ENCODE measurements around the gene GUCA1C. TPM values are rescaled to one million over a fixed set of nuclear protein-coding genes. Genes with fewer than 3 reads are reported as not detected.

The GUCA1C gene
- total and polyA plus RNA-seq, 2 of the 8 experiments (the other 6 are each of a cell fraction or from before 2014, with no cell fraction given): not detected

GRCh38 chr3:108936924-108937689 is 16.6 kb downstream of the GUCA1C start:
- Histone ChIP-seq H3K4ac (replicated peaks; ENCODE audit: insufficient read length, low read depth, low read length) (no peak overlapping the region), H3K4me2 (ENCODE audit: insufficient read depth in 1 of 2, low read depth in 2 of 2, low read length in 2 of 2) (no peak overlapping the region), H3K14ac (ENCODE audit: insufficient read length) (no peak overlapping the region), H3K9ac (replicated peaks in 1 of 4; ENCODE audit: extremely low read depth in 1 of 4, low read depth in 3 of 4, low read length in 3 of 4) (no peak overlapping the region), H3K4me3 (ENCODE audit: extremely low read depth in 1 of 4, insufficient read depth in 2 of 4, low read depth in 3 of 4, low read length in 4 of 4) (no peak overlapping the region), H3K36me3 (ENCODE audit: control insufficient read depth in 2 of 4, insufficient read depth in 4 of 4, low read length in 3 of 4) (no peaks in the 10 kb centered on the region), H2BK5ac (ENCODE audit: low read depth, low read length) (no peak overlapping the region), H4K91ac (replicated peaks; ENCODE audit: insufficient read length, low read length) (no peak overlapping the region), H2BK120ac (replicated peaks; ENCODE audit: low read depth, low read length) (no peak overlapping the region), H4K8ac (ENCODE audit: extremely low read depth, insufficient read depth, low read length) (no peak overlapping the region), H3K27ac (ENCODE audit: low read depth, low read length) (no peak overlapping the region), H2BK12ac (ENCODE audit: low read depth, low read length) (no peak overlapping the region), H3K9me3 (ENCODE audit: insufficient read depth in 2 of 2, low read depth in 1 of 2, low read length in 1 of 2) (no peaks in the 10 kb centered on the region), H2BK20ac (ENCODE audit: low read length) (no peak overlapping the region), H3K79me1 (ENCODE audit: low read depth, low read length) (no peaks in the 10 kb centered on the region), H2BK15ac (ENCODE audit: low read length) (no peak overlapping the region), H3K4me1 (replicated peaks in 1 of 4; ENCODE audit: control insufficient read depth in 3 of 4, insufficient read depth in 4 of 4, low read length in 3 of 4) (no peaks in the 10 kb centered on the region), H2AFZ (ENCODE audit: low read length) (no peak overlapping the region), H2AK5ac (ENCODE audit: low read depth, low read length) (no peak overlapping the region), H3K79me2 (ENCODE audit: control insufficient read depth in 1 of 2, insufficient read depth in 2 of 2, low read length in 2 of 2) (no peaks in the 10 kb centered on the region), H3K56ac (replicated peaks; ENCODE audit: insufficient read length, low read depth, low read length) (no peak overlapping the region), H3K27me3 (replicated peaks in 1 of 4; ENCODE audit: control insufficient read depth in 3 of 4, extremely low read depth in 1 of 4, insufficient read depth in 3 of 4, low read length in 3 of 4) (no peaks in the 10 kb centered on the region), H4K5ac (ENCODE audit: insufficient read length, low read depth, low read length) (no peak overlapping the region), H3K18ac (ENCODE audit: extremely low read depth, low read length) (no peak overlapping the region), H3K23ac (ENCODE audit: insufficient read length) (no peak overlapping the region), H4K20me1 (replicated peaks in 1 of 2; ENCODE audit: control insufficient read depth in 1 of 2, insufficient read depth in 2 of 2, low read length in 2 of 2) (no peaks in the 10 kb centered on the region), H3K23me2 (ENCODE audit: low read depth, low read length) (no peaks in the 10 kb centered on the region)
- TF ChIP-seq JUND (IDR thresholded peaks at IDR 0.05; ENCODE audit: low read length) (no peak), CREB1 (IDR thresholded peaks at IDR 0.05) (no peak), EP300 (IDR thresholded peaks at IDR 0.05; ENCODE audit: borderline replicate concordance in 1 of 2, low read depth in 2 of 2, low read length in 2 of 2) (no peak), SRF (IDR thresholded peaks at IDR 0.05; ENCODE audit: low read depth, low read length) (no peak), GABPA (IDR thresholded peaks at IDR 0.05; ENCODE audit: borderline replicate concordance, insufficient read depth, low read length) (no peak), KDM1A (IDR thresholded peaks at IDR 0.05; ENCODE audit: borderline replicate concordance, low read length) (no peak), BRCA1 (IDR thresholded peaks at IDR 0.05; ENCODE audit: low read depth, low read length) (no peak), RXRA (IDR thresholded peaks at IDR 0.05; ENCODE audit: insufficient read depth, low read depth, low read length) (no peak), SIN3A (conservative IDR thresholded peaks at IDR 0.05 in 1 of 2, IDR thresholded peaks at IDR 0.05 in 1 of 2; ENCODE audit: low read depth in 1 of 2, low read length in 2 of 2) (no peak)
- ChIA-PET CTCF (ENCODE audit: partially characterized antibody) (interaction anchor here (1.4 kb wide), 1 partner anchor 59 kb away, joined by 3 read pairs; no protein-coding TSS in a partner anchor), POLR2A (ENCODE audit: partially characterized antibody) (no interaction called here)
- no peak for DNase-seq (ENCODE audit: low read depth in 1 of 2, low spot score in 2 of 2)
- FAIRE-seq: no peak
- WGBS, 2 experiments (ENCODE audit: extremely low coverage in 1 of 2, insufficient coverage in 1 of 2, insufficient read length in 1 of 2, insufficient replicate concordance in 2 of 2, low coverage in 1 of 2, low lambda C conversion rate in 2 of 2, missing lambda C conversion rate in 1 of 2): 92% methylated on average over 8 of the region's 8 CpGs; no CpG with 5 or more reads in 1 of the 2 experiments
